ENCODE measurements around the gene PRDM16. TPM values are rescaled to one million over a fixed set of nuclear protein-coding genes. Genes with fewer than 3 reads are reported as not detected.

Gene PRDM16
- total RNA-seq, 1 experiment from 2014 or later: 0.61 TPM

DNA sequence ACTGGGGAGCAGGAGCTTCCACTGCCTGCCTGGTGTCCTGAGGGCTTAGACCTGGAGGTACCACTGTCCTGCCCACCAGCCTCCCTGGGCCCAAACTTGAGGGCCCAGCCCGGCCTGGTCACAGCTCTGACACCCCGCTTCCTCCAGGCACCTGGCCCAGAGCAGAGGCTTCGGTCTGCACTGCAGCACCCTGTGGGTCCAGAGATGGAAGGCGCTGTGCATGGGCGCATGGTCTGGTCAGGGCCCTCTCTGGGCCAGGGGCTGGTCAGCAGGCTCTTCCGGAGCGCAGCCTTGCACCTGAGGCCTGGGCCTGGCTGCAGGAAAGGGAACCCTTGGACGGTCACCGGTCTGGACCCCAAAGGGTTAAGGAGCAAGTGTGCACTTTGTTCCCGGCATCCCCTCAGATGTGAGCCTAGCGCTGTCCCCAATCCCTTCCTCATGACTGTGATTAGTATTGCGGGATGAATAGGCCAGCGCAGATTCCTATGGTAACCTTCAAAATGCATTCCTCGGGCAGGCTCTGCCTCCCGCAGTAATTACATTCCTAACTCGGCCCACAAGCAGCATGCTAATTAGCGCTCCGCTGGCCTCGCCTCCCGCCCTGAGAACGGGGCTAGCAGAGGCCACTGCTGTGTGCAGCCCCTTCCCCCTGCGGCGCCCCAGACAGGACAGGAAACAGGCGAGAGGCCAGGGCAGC is 36.3 kb downstream of the PRDM16 start:
- DNase-seq (ENCODE audit: low read depth, low spot score): no peak
- in situ Hi-C loops (cut with HindIII; ENCODE audit: low pct_unique_long_range_greater_than_20kb, low sequenced_read_pairs): no loop called here

- in situ Hi-C loops (cut with HindIII; ENCODE audit: low pct_unique_long_range_greater_than_20kb, low sequenced_read_pairs): no loop called here
- no peak for DNase-seq (ENCODE audit: low read depth, low spot score)
Measured at GRCh38 chr1:3106216-3106615, 37.2 kb downstream of the PRDM16 start.

- in situ Hi-C loops (cut with HindIII; ENCODE audit: low pct_unique_long_range_greater_than_20kb, low sequenced_read_pairs): no loop called here
Measured at GRCh38 chr1:3107201-3107600, 38.2 kb downstream of the PRDM16 start.

DNA sequence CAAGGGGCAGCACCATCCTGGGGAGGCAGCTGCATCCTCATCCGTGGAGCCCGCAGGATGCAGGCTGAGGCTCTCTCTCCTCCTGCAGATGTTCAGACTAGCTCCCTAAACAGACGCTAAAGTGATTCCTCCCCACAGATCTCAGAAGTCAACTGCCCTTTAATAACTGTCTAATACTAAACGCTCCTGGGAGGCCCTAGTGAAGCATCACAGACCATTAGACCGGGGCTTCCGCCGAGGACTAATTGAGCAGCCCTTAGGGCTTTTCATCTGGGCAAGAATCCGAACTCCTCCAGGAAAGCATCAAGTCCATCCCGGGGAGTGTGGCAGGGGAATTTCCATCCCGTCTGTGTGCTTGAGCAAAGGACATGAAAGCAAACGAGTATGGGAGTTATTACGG is 40.4 kb downstream of the PRDM16 start:
- DNase-seq (ENCODE audit: low read depth, low spot score): no peak
- in situ Hi-C loops (cut with HindIII; ENCODE audit: low pct_unique_long_range_greater_than_20kb, low sequenced_read_pairs): no loop called here

More at GRCh38 chr1:3107201-3107600, 38.2 kb downstream of the PRDM16 start:
- no peak for DNase-seq (ENCODE audit: low read depth, low spot score)

- in situ Hi-C loops (cut with HindIII; ENCODE audit: low pct_unique_long_range_greater_than_20kb, low sequenced_read_pairs): no loop called here
- no peak for DNase-seq (ENCODE audit: low read depth, low spot score)
Measured at GRCh38 chr1:3111348-3112021, 42.5 kb downstream of the PRDM16 start.

GRCh38 chr1:3112526-3112925 is 43.5 kb downstream of the PRDM16 start:
- DNase-seq (ENCODE audit: low read depth, low spot score): no peak
- in situ Hi-C loops (cut with HindIII; ENCODE audit: low pct_unique_long_range_greater_than_20kb, low sequenced_read_pairs): no loop called here

DNA sequence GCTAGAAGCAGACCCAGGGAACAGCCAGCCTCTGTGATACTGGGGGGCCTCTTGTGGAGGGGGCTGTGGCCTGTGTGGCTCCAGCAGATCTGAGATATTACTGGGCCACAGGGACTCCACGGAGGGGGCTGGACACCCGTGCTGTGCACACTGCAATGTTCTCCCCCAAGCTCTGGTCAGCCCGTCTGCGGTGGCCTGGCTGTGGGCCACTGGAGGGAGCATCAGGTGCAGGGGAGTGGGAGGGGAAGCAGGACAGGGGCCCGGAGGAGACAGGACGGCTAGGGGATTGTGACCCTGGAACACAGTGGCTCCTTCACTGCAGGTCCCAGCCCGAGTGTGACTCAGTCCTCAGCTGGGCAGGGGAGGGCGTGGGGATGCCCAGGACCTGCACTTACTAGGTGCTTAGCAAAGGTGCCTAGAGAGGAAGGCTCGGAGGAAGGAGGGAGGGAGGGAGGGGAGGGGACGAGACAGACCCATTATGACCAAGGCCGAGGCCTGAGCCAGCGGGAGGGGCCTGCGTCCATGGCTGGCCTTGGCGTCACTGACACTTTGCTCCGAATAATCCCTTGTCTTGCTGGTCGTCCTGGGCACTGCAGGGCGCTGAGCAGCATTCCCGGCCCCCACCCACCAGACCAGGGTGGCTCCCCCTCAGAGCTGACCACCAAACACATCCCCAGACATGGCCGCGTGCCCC is 44.2 kb downstream of the PRDM16 start:
- no peak for DNase-seq (ENCODE audit: low read depth, low spot score)
- in situ Hi-C loops (cut with HindIII; ENCODE audit: low pct_unique_long_range_greater_than_20kb, low sequenced_read_pairs): no loop called here

- DNase-seq (ENCODE audit: low read depth, low spot score): no peak
- in situ Hi-C loops (cut with HindIII; ENCODE audit: low pct_unique_long_range_greater_than_20kb, low sequenced_read_pairs): no loop called here
Measured at GRCh38 chr1:3113741-3114056, 44.7 kb downstream of the PRDM16 start.

DNA sequence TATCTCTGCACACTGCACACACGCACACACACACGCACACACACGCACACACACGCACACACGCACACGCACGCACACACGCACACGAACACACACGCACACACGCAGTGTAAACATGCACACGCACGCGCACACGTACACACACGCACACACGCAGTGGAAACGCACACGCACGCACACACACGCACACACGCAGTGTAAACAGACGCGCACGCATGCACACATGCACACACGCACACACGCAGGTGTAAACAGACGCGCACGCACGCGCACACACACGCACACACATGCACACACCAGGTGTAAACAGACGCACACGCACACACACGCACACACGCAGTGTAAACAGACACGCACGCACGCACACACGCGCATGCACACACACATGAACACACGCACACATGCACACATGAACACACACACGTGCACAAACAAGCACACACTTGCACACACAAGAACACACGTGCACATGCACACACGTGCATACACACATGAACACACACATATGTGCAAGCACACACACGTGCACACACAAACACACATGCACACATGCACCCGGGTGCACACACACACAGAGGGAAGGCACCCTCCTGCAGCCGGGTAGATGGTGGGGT is 45.2 kb downstream of the PRDM16 start:
- no peak for DNase-seq (ENCODE audit: low read depth, low spot score)
- in situ Hi-C loops (cut with HindIII; ENCODE audit: low pct_unique_long_range_greater_than_20kb, low sequenced_read_pairs): no loop called here

- in situ Hi-C loops (cut with HindIII; ENCODE audit: low pct_unique_long_range_greater_than_20kb, low sequenced_read_pairs): no loop called here
Measured at GRCh38 chr1:3114846-3115245, 45.8 kb downstream of the PRDM16 start.

GRCh38 chr1:3115275-3116149 is 46.5 kb downstream of the PRDM16 start:
- no peak for DNase-seq (ENCODE audit: low read depth, low spot score)
- in situ Hi-C loops (cut with HindIII; ENCODE audit: low pct_unique_long_range_greater_than_20kb, low sequenced_read_pairs): no loop called here

More at GRCh38 chr1:3114846-3115245, 45.8 kb downstream of the PRDM16 start:
- DNase-seq (ENCODE audit: low read depth, low spot score): no peak

- DNase-seq (ENCODE audit: low read depth, low spot score): no peak
- in situ Hi-C loops (cut with HindIII; ENCODE audit: low pct_unique_long_range_greater_than_20kb, low sequenced_read_pairs): no loop called here
Measured at GRCh38 chr1:3116150-3116510, 47.1 kb downstream of the PRDM16 start.

GRCh38 chr1:3116560-3116959 is 47.6 kb downstream of the PRDM16 start:
- DNase-seq (ENCODE audit: low read depth, low spot score): no peak
- in situ Hi-C loops (cut with HindIII; ENCODE audit: low pct_unique_long_range_greater_than_20kb, low sequenced_read_pairs): no loop called here

DNA sequence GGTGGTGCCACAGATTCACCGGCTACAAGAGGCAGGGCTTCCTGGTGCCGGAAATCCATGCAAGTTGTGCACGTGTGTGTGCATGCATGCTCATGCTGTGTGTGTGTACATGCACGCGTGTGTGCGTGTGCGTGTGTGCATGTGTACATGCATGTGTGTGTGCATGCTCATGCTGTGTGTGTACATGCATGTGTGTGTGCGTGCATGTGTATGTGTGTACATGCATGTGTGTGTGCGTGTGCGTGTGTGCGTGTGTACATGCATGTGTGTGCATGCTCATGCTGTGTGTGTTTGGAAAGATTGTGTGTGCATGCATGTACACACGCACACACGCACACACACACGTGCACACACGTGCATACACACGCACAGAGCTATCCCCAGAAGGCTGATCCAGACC is 48.9 kb downstream of the PRDM16 start:
- no peak for DNase-seq (ENCODE audit: low read depth, low spot score)
- in situ Hi-C loops (cut with HindIII; ENCODE audit: low pct_unique_long_range_greater_than_20kb, low sequenced_read_pairs): no loop called here

GRCh38 chr1:3119061-3119460 is 50.1 kb downstream of the PRDM16 start:
- in situ Hi-C loops (cut with HindIII; ENCODE audit: low pct_unique_long_range_greater_than_20kb, low sequenced_read_pairs): no loop called here
- DNase-seq (ENCODE audit: low read depth, low spot score): no peak

- in situ Hi-C loops (cut with HindIII; ENCODE audit: low pct_unique_long_range_greater_than_20kb, low sequenced_read_pairs): no loop called here
- DNase-seq (ENCODE audit: low read depth, low spot score): no peak
Measured at GRCh38 chr1:3119725-3120124, 50.7 kb downstream of the PRDM16 start.

- no peak for DNase-seq (ENCODE audit: low read depth, low spot score)
- in situ Hi-C loops (cut with HindIII; ENCODE audit: low pct_unique_long_range_greater_than_20kb, low sequenced_read_pairs): no loop called here
Measured at GRCh38 chr1:3120140-3120539, 51.1 kb downstream of the PRDM16 start.

- in situ Hi-C loops (cut with HindIII; ENCODE audit: low pct_unique_long_range_greater_than_20kb, low sequenced_read_pairs): no loop called here
- DNase-seq (ENCODE audit: low read depth, low spot score): no peak
Measured at GRCh38 chr1:3120994-3121393, 52.0 kb downstream of the PRDM16 start.

Measured in SK-MEL-5 (cell line).